AG04450 (cell line): ENCODE results near the gene NFIC. TPM values are rescaled to one million over a fixed set of nuclear protein-coding genes. Genes with fewer than 3 reads are reported as not detected.

Experiments
- CTCF ChIA-PET: fragments of 300-600, 350-600 bp; formaldehyde crosslinking; extraction: SDS; loops from one replicate; lab custom pipeline; 2022; ENCODE audit warnings: antibody characterized with exemption, inconsistent platforms; lab: Charles Lee
- POLR2A ChIA-PET: fragments of 350-600 bp; formaldehyde crosslinking; extraction: SDS; loops from one replicate; lab custom pipeline; 2021; ENCODE audit warnings: antibody characterized with exemption, inconsistent platforms; lab: Yijun Ruan, JAX
- DNase-seq: peaks from one replicate; pipeline ENCODE4 v3.0.0-alpha.2; 2011; ENCODE audit warnings: low read depth, low spot score
- H3K27ac ChIP-seq: one replicate; pipeline ENCODE4 v1.5.1; 2012; ENCODE audit warnings: low read depth, low read length, control low read depth
- H3K27me3 ChIP-seq: one replicate; pipeline ENCODE4 v1.6.0; 2012; ENCODE audit warnings: low read length; ENCODE audit not compliant: control insufficient read depth, insufficient read depth
- H3K4me3 ChIP-seq: 2 replicates; pipeline ENCODE4 v1.5.1; 2011; ENCODE audit warnings: mild to moderate bottlenecking, low read depth, low read length, control low read depth
- H3K9me3 ChIP-seq: 2 replicates; pipeline ENCODE4 v1.5.1; 2012; ENCODE audit warnings: low read length; ENCODE audit not compliant: control insufficient read depth, insufficient read depth
- polyA plus RNA-seq: library from polyadenylated mRNA; depleted of rRNA; stranded (reverse); fragments of >200 nt; gene quantifications from 2 replicates; pipeline ENCODE4 v1.2.3, GENCODE V29; 2011
- TF ChIP-seq, protein P1 (sequence below): IDR thresholded peaks from 2 replicates; pipeline ENCODE4 v1.5.1; 2011; ENCODE audit warnings: low read depth, low read length, control low read depth, inconsistent platforms

Gene NFIC
- polyA plus RNA-seq, 1 experiment, result 3.9 TPM

DNA sequence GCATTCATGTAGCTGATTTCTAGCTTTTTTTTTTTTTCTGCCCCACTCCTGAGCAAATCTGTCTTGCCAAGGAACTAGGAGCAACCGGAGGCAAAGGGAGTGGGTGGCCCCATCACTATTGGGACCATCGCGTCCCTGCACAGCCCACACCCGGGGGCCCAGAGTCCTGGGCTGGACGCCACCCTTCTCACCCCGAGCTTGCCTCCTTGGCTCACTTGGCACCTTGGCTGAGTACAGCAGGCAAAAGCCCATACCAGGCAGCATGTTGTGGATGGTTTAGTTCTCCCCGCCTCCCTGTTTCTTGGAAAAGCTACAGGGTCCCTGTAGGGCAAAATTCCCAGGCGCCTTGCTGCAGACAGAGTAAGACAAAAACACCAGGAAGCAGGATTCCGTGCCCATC, 100.3 kb downstream of the NFIC start:
- DNase-seq, result no peak
- Histone ChIP-seq H3K9me3 (peaks cover 6% of the 10 kb centered on the region), H3K27ac (no peak overlapping the region), H3K4me3 (no peak overlapping the region), H3K27me3 (no peaks in the 10 kb centered on the region)
- TF ChIP-seq, protein P1, sequence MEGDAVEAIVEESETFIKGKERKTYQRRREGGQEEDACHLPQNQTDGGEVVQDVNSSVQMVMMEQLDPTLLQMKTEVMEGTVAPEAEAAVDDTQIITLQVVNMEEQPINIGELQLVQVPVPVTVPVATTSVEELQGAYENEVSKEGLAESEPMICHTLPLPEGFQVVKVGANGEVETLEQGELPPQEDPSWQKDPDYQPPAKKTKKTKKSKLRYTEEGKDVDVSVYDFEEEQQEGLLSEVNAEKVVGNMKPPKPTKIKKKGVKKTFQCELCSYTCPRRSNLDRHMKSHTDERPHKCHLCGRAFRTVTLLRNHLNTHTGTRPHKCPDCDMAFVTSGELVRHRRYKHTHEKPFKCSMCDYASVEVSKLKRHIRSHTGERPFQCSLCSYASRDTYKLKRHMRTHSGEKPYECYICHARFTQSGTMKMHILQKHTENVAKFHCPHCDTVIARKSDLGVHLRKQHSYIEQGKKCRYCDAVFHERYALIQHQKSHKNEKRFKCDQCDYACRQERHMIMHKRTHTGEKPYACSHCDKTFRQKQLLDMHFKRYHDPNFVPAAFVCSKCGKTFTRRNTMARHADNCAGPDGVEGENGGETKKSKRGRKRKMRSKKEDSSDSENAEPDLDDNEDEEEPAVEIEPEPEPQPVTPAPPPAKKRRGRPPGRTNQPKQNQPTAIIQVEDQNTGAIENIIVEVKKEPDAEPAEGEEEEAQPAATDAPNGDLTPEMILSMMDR, result no peak
- ChIA-PET POLR2A (no interaction called here), CTCF (interaction anchor here (0.6 kb wide), 2 partner anchors 139 to 166 kb away, joined by 4 to 5 read pairs; no protein-coding TSS in a partner anchor)

- peaks cover 6% of the 10 kb centered on the region for H3K9me3 ChIP-seq
- ChIA-PET CTCF (no interaction called here), POLR2A (interaction anchor here (0.6 kb wide), 1 partner anchor 17 kb away, joined by 5 read pairs; no protein-coding TSS in a partner anchor)
- no peak for DNase-seq
- no peak overlapping the region for H3K4me3 ChIP-seq
- H3K27me3 ChIP-seq, result no peaks in the 10 kb centered on the region
- H3K27ac ChIP-seq, result no peak overlapping the region
- TF ChIP-seq, protein P1, result no peak
Observed at GRCh38 chr19:3467437-3468198, 101.2 kb downstream of the NFIC start.

- ChIA-PET POLR2A (interaction anchor here (0.6 kb wide), 1 partner anchor 17 kb away, joined by 5 read pairs; no protein-coding TSS in a partner anchor), CTCF (interaction anchor here (0.5 to 1.4 kb wide), 2 partner anchors 26 to 144 kb away, joined by 3 to 8 read pairs; no protein-coding TSS in a partner anchor)
- Histone ChIP-seq H3K27me3 (no peaks in the 10 kb centered on the region), H3K4me3 (no peak overlapping the region), H3K27ac (no peak overlapping the region), H3K9me3 (peaks cover 6% of the 10 kb centered on the region)
- TF ChIP-seq, protein P1, result no peak
- DNase-seq, result no peak
Observed at GRCh38 chr19:3468211-3468610, 101.8 kb downstream of the NFIC start.

DNA sequence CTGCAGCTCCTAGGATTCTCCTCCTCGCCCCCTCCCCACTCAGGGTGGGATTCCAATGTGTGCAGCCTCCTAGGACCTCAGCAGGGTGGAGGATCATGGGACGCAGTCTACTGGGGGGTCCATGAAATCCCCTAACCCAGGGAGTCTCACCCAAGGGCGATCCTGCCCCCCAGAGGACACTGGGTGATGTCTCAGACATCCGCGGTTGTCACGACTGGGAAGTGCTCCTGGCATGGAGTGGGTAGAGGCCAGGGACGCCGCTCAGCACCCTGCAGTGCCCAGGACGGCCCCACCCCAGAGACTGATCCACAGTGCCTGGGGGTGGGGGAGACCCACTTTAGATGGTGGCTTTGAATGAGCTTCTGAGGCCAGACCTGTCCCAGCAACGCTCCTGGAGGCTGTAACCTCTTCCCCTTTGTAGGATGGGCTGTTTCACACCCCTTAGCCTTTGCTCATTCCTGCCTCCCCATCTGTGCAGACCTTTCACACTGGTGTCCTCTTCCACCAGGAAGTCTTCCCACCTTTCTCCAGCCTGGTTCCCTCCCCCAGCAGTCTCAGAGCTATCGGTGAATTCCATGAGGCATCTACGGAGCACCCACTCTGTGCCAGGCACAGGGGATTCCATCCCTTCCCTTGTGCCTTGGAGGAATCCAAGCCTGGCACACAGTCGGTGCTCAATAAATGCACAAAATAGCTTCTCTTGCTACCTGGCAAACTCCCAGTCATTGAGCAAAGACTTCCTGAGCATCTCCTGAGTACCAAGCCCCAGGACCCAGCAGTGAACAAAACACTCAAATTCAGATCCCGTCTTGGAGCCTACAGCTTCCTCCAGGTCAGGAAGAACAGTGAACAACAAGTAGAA, 103.5 kb downstream of the NFIC start:
- Histone ChIP-seq H3K9me3 (peaks cover 6% of the 10 kb centered on the region), H3K4me3 (no peak overlapping the region), H3K27ac (no peak overlapping the region), H3K27me3 (peaks cover under 1% of the 10 kb centered on the region)
- POLR2A ChIA-PET, result interaction anchor here (0.8 to 1.0 kb wide), 2 partner anchors 10 to 25 kb away, joined by 6 read pairs; no protein-coding TSS in a partner anchor
- TF ChIP-seq, protein P1, result no peak
- CTCF ChIA-PET, result interaction anchor here (1.0 to 4.9 kb wide), 7 partner anchors 10 to 165 kb away, joined by 3 to 77 read pairs (median 3); no protein-coding TSS in a partner anchor
- DNase-seq, result no peak
